HFF-Myc (cell line): ENCODE measurements around the gene FBXO4.

Source experiments
- DNase-seq: peaks from one replicate; pipeline ENCODE4 v3.0.0-alpha.2; 2011; ENCODE audit warnings: low read depth; ENCODE audit errors: extremely low read depth
- H3K4me3 ChIP-seq: replicated peaks from 2 replicates; pipeline ENCODE4 v1.5.1; 2011; ENCODE audit warnings: low read depth, mild to moderate bottlenecking, control low read depth, low read length
- TF ChIP-seq, protein P1 (sequence below): IDR thresholded peaks from 2 replicates; pipeline ENCODE4 v1.5.1; 2012; ENCODE audit warnings: mild to moderate bottlenecking, low read depth, low read length, control low read depth; ENCODE audit errors: missing control alignments

FBXO4 gene, protein sequence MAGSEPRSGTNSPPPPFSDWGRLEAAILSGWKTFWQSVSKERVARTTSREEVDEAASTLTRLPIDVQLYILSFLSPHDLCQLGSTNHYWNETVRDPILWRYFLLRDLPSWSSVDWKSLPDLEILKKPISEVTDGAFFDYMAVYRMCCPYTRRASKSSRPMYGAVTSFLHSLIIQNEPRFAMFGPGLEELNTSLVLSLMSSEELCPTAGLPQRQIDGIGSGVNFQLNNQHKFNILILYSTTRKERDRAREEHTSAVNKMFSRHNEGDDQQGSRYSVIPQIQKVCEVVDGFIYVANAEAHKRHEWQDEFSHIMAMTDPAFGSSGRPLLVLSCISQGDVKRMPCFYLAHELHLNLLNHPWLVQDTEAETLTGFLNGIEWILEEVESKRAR

DNA sequence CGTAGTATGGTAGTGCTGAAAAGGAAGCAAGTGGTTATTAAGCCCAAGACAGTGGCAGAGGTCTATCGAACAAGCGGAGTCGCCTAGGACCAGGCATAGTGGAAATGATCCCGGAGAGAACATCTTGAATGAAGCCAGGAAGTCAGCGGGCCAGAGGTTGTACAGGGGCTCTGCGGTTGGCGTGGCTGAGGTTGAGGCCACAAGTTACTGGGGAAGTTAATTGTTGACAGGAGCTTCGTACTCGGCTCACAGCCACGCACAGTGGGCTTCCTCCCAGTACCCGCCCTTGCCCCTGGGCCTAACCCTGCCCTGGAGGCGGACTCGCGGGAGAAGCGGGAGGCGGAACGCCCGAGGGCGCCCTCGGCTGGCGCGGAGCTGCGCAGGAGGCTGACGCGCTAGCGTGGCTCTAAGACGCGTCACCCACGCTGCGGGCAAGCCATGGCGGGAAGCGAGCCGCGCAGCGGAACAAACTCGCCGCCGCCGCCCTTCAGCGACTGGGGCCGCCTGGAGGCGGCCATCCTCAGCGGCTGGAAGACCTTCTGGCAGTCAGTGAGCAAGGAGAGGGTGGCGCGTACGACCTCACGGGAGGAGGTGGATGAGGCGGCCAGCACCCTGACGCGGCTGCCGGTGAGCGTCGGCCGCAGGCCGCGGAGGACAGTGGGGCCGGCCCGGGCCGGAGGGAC, at the start of gene FBXO4:
FBXO4 (plus strand) TSS at position 410 of the 683 bp plus-strand sequence; CDS start at position 439, 29 bp downstream.
- TF ChIP-seq, protein P1, sequence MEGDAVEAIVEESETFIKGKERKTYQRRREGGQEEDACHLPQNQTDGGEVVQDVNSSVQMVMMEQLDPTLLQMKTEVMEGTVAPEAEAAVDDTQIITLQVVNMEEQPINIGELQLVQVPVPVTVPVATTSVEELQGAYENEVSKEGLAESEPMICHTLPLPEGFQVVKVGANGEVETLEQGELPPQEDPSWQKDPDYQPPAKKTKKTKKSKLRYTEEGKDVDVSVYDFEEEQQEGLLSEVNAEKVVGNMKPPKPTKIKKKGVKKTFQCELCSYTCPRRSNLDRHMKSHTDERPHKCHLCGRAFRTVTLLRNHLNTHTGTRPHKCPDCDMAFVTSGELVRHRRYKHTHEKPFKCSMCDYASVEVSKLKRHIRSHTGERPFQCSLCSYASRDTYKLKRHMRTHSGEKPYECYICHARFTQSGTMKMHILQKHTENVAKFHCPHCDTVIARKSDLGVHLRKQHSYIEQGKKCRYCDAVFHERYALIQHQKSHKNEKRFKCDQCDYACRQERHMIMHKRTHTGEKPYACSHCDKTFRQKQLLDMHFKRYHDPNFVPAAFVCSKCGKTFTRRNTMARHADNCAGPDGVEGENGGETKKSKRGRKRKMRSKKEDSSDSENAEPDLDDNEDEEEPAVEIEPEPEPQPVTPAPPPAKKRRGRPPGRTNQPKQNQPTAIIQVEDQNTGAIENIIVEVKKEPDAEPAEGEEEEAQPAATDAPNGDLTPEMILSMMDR = peak; percentile 51
- peak; percentile 44 for DNase-seq
- peak within 1 kb of the TSS; percentile 69 for H3K4me3 ChIP-seq

DNA sequence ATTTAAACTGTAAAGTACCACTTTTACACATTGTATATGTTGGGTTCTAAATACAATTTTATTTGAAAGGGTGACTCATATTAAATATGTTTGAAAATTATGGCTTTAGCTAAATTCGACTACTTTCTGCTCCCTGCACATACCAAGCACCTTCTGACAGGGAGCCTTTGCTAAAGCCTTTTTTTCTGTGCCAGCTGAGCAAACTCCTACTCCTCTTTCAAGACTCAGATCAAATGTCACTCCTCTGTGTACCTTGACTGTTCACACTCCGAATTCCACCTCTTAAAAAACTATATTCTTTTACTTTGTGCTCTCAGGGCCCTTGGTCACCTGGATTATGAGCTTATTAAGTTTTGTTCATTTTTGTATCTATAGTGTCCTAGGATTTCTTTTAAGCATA, 48.4 kb upstream of the FBXO4 start:
- no peak overlapping the region for H3K4me3 ChIP-seq
- no peak for DNase-seq
- TF ChIP-seq, protein P1 = no peak

DNA sequence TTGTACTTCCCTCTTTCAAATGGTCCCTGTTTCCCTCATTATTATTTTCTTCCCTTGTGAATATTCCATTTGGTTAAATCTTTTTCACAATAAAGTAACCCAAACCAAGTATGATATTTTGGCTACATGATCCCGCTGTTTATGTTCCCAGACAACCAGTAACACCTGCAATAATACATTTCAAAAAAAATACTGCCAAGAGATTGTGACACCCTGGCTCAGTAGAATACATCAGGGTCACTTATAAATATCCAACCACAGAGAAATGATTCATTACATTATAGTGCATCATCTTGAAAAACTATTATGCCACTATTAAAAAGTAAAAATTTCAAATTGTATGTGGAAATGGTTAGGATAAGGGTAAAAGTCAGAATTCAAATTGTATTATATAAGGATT, 47.7 kb upstream of the FBXO4 start:
- TF ChIP-seq, protein P1 = no peak
- H3K4me3 ChIP-seq = no peak overlapping the region
- DNase-seq = no peak

DNA sequence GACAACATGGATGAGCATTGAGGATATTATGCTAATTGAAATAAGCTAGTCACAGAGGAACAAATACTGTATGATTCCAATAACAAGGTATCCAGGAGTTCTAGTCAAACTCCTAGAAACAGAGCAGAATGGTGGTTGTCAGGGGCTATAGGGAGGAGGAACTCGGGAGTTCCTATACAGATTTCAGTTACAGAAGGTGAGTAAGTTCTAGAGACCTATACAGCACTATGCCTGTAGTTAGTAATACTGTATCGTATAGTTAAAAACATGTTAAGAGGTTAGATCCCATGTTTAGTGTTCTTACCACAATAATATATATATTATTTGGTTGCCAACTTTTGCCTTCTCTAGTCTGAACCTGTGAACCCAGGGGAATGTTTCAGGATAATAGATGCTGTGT, 46.9 kb upstream of the FBXO4 start:
- H3K4me3 ChIP-seq = no peak overlapping the region
- TF ChIP-seq, protein P1 = no peak
- no peak for DNase-seq

DNA sequence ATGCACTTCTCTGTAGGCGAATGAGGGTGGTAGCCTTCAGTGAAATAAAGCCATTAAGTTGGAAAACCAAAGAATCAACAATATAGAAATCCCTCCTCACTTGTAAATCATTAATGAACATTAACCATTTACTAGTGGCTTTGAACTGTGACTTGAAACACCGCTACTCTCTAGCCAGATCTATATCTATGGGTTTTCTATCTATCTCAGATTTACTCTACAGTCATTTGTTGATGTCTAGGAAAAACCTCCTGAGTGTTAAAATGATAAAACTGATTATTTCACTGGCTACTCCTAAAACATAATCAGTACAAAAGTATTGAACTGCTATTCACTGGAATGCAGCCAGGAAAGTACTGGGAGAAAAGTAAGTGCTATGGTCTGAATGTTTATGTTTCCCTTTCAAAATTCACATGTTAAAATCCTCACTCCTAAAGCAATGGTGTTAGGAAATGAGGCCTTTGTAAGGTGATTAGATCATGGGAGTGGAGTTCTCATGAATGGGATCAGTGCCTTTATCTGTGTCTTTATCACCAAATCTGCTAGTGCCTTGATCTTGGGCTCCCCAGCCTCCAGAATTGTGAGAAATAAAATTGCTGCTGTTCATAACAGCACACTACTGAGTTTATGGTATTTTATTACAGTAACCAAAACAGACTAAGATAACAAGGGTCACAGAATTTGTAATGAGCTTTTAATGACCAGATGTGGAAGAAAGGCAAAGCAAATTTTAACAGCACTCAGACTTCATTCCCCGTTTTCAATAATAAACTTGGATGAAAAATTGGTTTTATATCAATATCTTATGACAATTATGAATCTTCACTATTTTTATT, 46.2 kb upstream of the FBXO4 start:
- no peak for DNase-seq
- TF ChIP-seq, protein P1 = no peak
- no peak overlapping the region for H3K4me3 ChIP-seq

DNA sequence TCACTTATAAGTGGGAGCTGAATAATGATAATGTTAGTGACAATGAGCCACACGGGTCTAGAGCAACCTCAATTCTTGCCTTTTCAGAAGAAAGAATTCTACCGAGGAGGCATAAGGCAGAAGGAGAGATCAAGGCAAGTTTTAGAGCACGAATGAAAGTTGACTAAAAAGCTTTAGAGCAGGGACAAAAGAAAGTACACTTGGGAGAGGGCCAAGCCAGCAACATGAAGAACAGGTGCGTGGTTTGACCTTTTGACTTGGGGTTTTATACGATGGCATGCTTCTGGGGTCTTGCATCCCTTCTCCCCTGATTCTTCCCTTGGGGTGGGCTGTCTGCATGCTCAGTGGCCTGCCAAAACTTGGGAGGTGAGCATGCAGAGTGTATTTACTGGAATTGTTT, 42.3 kb upstream of the FBXO4 start:
- TF ChIP-seq, protein P1 = no peak
- DNase-seq = no peak
- H3K4me3 ChIP-seq = no peak overlapping the region
